Nephron progenitor cell (in vitro differentiated cells): ENCODE measurements around the gene UBE2J2.
A peak's percentile ranks its signal among the peaks of the same experiment; 100 is the strongest.

Experiments used
- DNase-seq: peaks from one replicate; pipeline ENCODE4 v3.0.0; 2021
- H3K27ac Mint-ChIP-seq: 2 replicates; pipeline ENCODE4 v1.8.0; 2021; ENCODE audit warnings: mild to moderate bottlenecking, moderate library complexity, mixed read lengths
- H3K27me3 Mint-ChIP-seq: 2 replicates; pipeline ENCODE4 v1.8.0; 2021; ENCODE audit warnings: mild to moderate bottlenecking, low read depth, mixed read lengths; ENCODE audit not compliant: poor library complexity
- H3K36me3 Mint-ChIP-seq: 2 replicates; pipeline ENCODE4 v1.8.0; 2021; ENCODE audit warnings: low read depth, mixed read lengths
- H3K4me1 Mint-ChIP-seq: 2 replicates; pipeline ENCODE4 v1.8.0; 2021; ENCODE audit warnings: mixed read lengths
- H3K4me3 Mint-ChIP-seq: 2 replicates; pipeline ENCODE4 v1.8.0; 2021; ENCODE audit warnings: mild to moderate bottlenecking, moderate library complexity, mixed read lengths
- H3K9me3 Mint-ChIP-seq: 2 replicates; pipeline ENCODE4 v1.8.0; 2021; ENCODE audit warnings: mild to moderate bottlenecking, moderate library complexity, mixed read lengths
- CTCF ChIP-seq: fragments of 200-600 bp; sonication (generic); IDR thresholded peaks from 2 replicates; pipeline ENCODE4 v1.5.0; 2021; ENCODE audit warnings: antibody characterized with exemption

Gene UBE2J2

DNA sequence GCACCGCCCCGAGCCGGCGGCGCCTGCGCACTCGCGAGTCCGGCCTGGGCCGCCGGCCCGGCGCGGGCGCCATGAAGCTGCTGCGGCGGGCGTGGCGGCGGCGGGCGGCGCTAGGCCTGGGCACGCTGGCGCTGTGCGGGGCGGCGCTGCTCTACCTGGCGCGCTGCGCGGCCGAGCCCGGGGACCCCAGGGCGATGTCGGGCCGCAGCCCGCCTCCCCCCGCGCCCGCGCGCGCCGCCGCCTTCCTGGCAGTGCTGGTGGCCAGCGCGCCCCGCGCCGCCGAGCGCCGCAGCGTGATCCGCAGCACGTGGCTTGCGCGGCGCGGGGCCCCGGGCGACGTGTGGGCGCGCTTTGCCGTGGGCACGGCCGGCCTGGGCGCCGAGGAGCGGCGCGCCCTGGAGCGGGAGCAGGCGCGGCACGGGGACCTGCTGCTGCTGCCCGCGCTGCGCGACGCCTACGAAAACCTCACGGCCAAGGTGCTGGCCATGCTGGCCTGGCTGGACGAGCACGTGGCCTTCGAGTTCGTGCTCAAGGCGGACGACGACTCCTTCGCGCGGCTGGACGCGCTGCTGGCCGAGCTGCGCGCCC is 41.4 kb downstream of the UBE2J2 start, which contains the start of gene B3GALT6:
B3GALT6 (plus strand) TSS at position 30 of the 588 bp plus-strand sequence; CDS start at position 72, 42 bp downstream.
- Mint-ChIP-seq H3K4me1 (peaks cover 46% of the 10 kb centered on the region), H3K27me3 (peaks cover 2% of the 10 kb centered on the region), H3K4me3 (peak within 1 kb of the TSS; percentile 93), H3K36me3 (peaks cover 27% of the 10 kb centered on the region), H3K9me3 (peaks cover 4% of the 10 kb centered on the region), H3K27ac (peak within 1 kb of the TSS; percentile 95)
- DNase-seq, result no peak
- TF ChIP-seq CTCF, result no peak

DNA sequence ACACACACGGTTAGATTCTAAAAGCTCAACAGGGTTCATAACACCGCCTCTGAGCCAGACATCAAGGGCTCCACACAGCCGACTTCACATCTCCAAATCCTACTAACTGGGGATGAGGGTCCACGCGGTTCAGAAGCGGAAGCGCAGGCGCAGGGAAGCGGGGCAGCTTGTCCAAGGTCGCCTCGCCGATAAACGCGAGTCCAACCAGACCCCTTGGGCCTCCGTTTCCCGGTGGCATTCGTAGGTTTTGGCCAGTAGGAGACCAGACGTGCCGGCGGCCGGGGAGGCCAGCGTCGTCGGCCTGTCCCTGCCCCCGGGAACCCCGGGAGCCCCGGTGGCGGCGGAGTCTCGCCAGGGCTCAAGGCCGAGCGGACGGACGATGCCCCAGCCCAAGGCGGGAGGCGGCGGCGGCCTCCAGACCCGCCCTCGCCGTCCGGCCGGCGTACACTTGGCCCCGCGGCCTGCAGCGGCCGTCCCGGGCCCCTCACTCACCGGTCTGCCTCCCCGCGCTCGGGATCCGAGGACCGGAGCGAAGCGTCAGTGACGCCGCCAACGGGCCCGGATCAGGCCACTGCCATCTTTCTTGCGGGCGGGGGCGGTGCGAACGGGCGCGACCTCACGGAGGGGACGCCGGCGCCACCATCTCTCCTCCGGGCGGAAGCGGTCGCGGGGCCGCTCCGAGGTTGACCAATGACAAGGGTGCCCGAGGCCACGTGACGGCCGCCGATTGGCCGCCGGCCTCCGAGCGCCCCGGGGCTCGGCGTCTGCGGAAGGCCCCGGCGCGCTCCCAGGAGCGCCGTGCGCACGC is 42.0 kb downstream of the UBE2J2 start, which contains the start of gene SDF4:
SDF4 (minus strand) TSS at position 602 of the 808 bp plus-strand sequence. CDS start 3,229 bp downstream, outside the sequence.
- no peak for TF ChIP-seq CTCF
- Mint-ChIP-seq H3K4me3 (peak within 1 kb of the TSS; percentile 93), H3K27ac (peak within 1 kb of the TSS; percentile 95), H3K36me3 (peaks cover 27% of the 10 kb centered on the region), H3K27me3 (peaks cover 2% of the 10 kb centered on the region), H3K9me3 (peaks cover 4% of the 10 kb centered on the region), H3K4me1 (peaks cover 39% of the 10 kb centered on the region)
- DNase-seq, result peak; percentile 96

DNA sequence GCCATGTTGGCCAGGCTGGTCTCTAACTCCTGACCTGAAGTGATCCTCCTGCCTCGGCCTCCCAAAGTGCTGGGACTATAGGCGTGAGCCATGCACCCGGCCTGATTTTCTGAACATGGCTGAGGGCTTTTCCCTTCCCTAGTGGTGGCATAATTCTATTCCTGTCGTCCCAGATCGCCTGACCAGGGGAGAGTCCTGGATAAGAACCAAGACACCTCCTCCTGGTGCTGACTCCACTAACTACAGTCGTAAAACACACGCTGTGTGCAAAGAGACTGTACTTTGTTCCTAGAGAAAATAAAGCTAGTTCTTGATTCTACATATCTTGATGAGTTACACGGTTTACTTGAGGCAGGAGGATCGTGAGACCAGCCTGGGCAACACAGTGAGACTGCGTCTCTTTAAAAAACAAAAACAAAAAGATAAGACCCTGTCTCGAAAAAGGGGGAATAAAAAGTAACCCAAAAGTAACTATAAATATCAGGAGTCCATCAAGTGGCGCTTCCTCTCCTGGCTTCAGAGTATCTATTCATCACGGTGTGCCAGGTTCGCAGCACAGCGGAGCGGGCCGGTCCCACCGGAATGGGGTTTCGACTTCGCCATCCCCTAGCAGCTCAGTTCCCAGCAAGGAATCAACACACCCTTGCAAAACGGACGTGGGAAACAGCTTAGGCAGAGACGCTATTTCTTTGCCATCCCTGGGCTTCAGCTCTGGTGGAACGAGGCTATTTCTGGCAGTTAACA is 42.8 kb downstream of the UBE2J2 start:
- no peak for DNase-seq
- H3K4me1 Mint-ChIP-seq, result peaks cover 39% of the 10 kb centered on the region
- peak overlapping the region; percentile 93 for H3K4me3 Mint-ChIP-seq
- no peak for TF ChIP-seq CTCF
- peaks cover 2% of the 10 kb centered on the region for H3K27me3 Mint-ChIP-seq
- H3K27ac Mint-ChIP-seq, result peak overlapping the region; percentile 95
- H3K9me3 Mint-ChIP-seq, result peaks cover 4% of the 10 kb centered on the region
- peaks cover 33% of the 10 kb centered on the region for H3K36me3 Mint-ChIP-seq

GRCh38 chr1:1229770-1230169 is 43.9 kb downstream of the UBE2J2 start:
- Mint-ChIP-seq H3K27me3 (peaks cover 5% of the 10 kb centered on the region), H3K36me3 (peaks cover 35% of the 10 kb centered on the region), H3K4me1 (peaks cover 34% of the 10 kb centered on the region), H3K27ac (no peak overlapping the region), H3K4me3 (peak overlapping the region; percentile 60), H3K9me3 (peaks cover 4% of the 10 kb centered on the region)
- no peak for DNase-seq
- no peak for TF ChIP-seq CTCF

DNA sequence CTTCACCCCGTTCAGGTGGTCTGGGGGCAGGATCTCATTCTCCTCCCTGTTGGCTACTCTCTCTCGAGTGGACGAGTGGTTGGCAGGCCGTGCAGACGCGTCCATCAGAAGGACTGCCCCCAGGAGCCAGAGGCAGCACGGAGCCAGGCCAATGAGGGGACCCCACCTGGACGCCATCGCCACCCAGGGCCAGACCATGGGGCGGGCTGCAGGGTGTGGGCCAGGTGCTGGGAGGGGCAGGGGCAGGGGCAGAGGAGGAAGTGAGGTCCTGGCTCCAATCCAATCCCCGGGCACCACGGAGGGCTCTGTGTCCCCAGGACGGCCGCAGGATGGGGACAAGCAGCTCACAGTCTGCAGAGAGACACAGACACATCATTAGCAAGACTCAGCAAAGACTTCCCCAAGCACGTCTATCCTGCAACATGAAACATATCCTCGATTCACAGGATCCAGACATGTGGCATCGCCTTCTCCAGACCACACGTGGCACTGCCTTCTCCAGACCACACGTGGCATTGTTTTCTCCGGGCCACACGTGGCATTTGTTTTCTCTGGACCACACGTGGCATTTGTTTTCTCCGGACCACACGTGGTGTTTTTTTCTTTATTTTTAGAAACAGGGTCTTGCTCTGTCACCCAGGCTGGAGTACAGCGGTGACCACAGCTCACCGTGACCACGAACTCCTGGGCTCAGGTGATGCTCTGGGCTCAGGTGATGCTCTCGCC is 44.9 kb downstream of the UBE2J2 start:
- Mint-ChIP-seq H3K27ac (no peak overlapping the region), H3K4me1 (peaks cover 24% of the 10 kb centered on the region), H3K9me3 (peaks cover 4% of the 10 kb centered on the region), H3K4me3 (no peak overlapping the region), H3K27me3 (peaks cover 5% of the 10 kb centered on the region), H3K36me3 (peaks cover 28% of the 10 kb centered on the region)
- DNase-seq, result no peak
- no peak for TF ChIP-seq CTCF
